ENCODE results near the gene NAP1L4.

NAP1L4 gene

GRCh38 chr11:2961080-2961479 lies 31.0 kb downstream of the NAP1L4 start:
- no peaks in the 10 kb centered on the region for H3K4me1 ChIP-seq (ENCODE audit: low read depth, poor library complexity, severe bottlenecking)
- no peak overlapping the region for H3K4me2 ChIP-seq

GRCh38 chr11:2960139-2960538 lies 32.0 kb downstream of the NAP1L4 start:
- H3K4me1 ChIP-seq (ENCODE audit: low read depth, poor library complexity, severe bottlenecking): no peaks in the 10 kb centered on the region
- peaks cover 45% of the 10 kb centered on the region for H3K36me3 ChIP-seq (ENCODE audit: insufficient read depth)
- H2AFZ ChIP-seq (ENCODE audit: low read depth): no peak overlapping the region
- H3K9ac ChIP-seq: no peak overlapping the region
- H3K27me3 ChIP-seq (ENCODE audit: insufficient read depth, low read depth): no peaks in the 10 kb centered on the region
- peaks cover 40% of the 10 kb centered on the region; the same call in 1 of the 2 replicates for H3K79me2 ChIP-seq (ENCODE audit: insufficient read depth, low read depth)
- H3K27ac ChIP-seq: no peak overlapping the region
- TF ChIP-seq CTCF (conservative IDR thresholded peaks at IDR 0.05; ENCODE audit: low read depth, low read length): no peak
- no peak overlapping the region for H3K4me2 ChIP-seq
- no peak overlapping the region for H3K4me3 ChIP-seq (IDR thresholded peaks at IDR 0.05; ENCODE audit: insufficient read depth, low read depth, low read length)
- H4K20me1 ChIP-seq (ENCODE audit: insufficient read depth): peaks cover 7% of the 10 kb centered on the region; the same call in 1 of the 2 replicates

More at GRCh38 chr11:2961080-2961479, 31.0 kb downstream of the NAP1L4 start:
- H4K20me1 ChIP-seq (ENCODE audit: insufficient read depth): peaks cover 7% of the 10 kb centered on the region; the same call in 1 of the 2 replicates
- peaks cover 40% of the 10 kb centered on the region; the same call in 1 of the 2 replicates for H3K79me2 ChIP-seq (ENCODE audit: insufficient read depth, low read depth)
- no peak overlapping the region for H3K27ac ChIP-seq
- H3K27me3 ChIP-seq (ENCODE audit: insufficient read depth, low read depth): no peaks in the 10 kb centered on the region
- TF ChIP-seq CTCF (conservative IDR thresholded peaks at IDR 0.05; ENCODE audit: low read depth, low read length): no peak
- peaks cover 42% of the 10 kb centered on the region for H3K36me3 ChIP-seq (ENCODE audit: insufficient read depth)
- H2AFZ ChIP-seq (ENCODE audit: low read depth): no peak overlapping the region
- H3K4me3 ChIP-seq (IDR thresholded peaks at IDR 0.05; ENCODE audit: insufficient read depth, low read depth, low read length): no peak overlapping the region
- H3K9ac ChIP-seq: no peak overlapping the region

GRCh38 chr11:2958251-2958650 lies 33.9 kb downstream of the NAP1L4 start:
- H3K4me2 ChIP-seq: no peak overlapping the region
- peaks cover 45% of the 10 kb centered on the region for H3K36me3 ChIP-seq (ENCODE audit: insufficient read depth)
- H4K20me1 ChIP-seq (ENCODE audit: insufficient read depth): peaks cover 7% of the 10 kb centered on the region; the same call in 1 of the 2 replicates

GRCh38 chr11:2955906-2956476 lies 36.1 kb downstream of the NAP1L4 start:
- Histone ChIP-seq H3K36me3 (ENCODE audit: insufficient read depth) (peaks cover 45% of the 10 kb centered on the region), H3K4me3 (IDR thresholded peaks at IDR 0.05; ENCODE audit: insufficient read depth, low read depth, low read length) (no peak overlapping the region), H2AFZ (ENCODE audit: low read depth) (no peak overlapping the region), H3K4me2 (no peak overlapping the region), H3K4me1 (ENCODE audit: low read depth, poor library complexity, severe bottlenecking) (no peaks in the 10 kb centered on the region), H3K27me3 (ENCODE audit: insufficient read depth, low read depth) (no peaks in the 10 kb centered on the region), H3K79me2 (ENCODE audit: insufficient read depth, low read depth) (peaks cover 19% of the 10 kb centered on the region; the same call in 1 of the 2 replicates), H4K20me1 (ENCODE audit: insufficient read depth) (peaks cover 7% of the 10 kb centered on the region; the same call in 1 of the 2 replicates), H3K9ac (no peak overlapping the region), H3K27ac (no peak overlapping the region)
- TF ChIP-seq CTCF (conservative IDR thresholded peaks at IDR 0.05; ENCODE audit: low read depth, low read length): no peak

More at GRCh38 chr11:2958251-2958650, 33.9 kb downstream of the NAP1L4 start:
- no peak for TF ChIP-seq CTCF (conservative IDR thresholded peaks at IDR 0.05; ENCODE audit: low read depth, low read length)
- H3K79me2 ChIP-seq (ENCODE audit: insufficient read depth, low read depth): peaks cover 38% of the 10 kb centered on the region; the same call in 1 of the 2 replicates
- H2AFZ ChIP-seq (ENCODE audit: low read depth): no peak overlapping the region
- no peaks in the 10 kb centered on the region for H3K4me1 ChIP-seq (ENCODE audit: low read depth, poor library complexity, severe bottlenecking)
- no peak overlapping the region for H3K9ac ChIP-seq
- H3K27me3 ChIP-seq (ENCODE audit: insufficient read depth, low read depth): no peaks in the 10 kb centered on the region
- no peak overlapping the region for H3K27ac ChIP-seq
- H3K4me3 ChIP-seq (IDR thresholded peaks at IDR 0.05; ENCODE audit: insufficient read depth, low read depth, low read length): no peak overlapping the region

Measured in KMS-11 (cell line).